Activated CD8-positive, alpha-beta memory T cell treated with anti-CD3 and anti-CD28 coated beads, Interleukin-2, amount 10 ng/mL, durations not matched to agents 7 days and 5 days (primary cell): ENCODE data around the gene SPEF1. TPM values are rescaled to one million over a fixed set of nuclear protein-coding genes. Genes with fewer than 3 reads are reported as not detected.
A peak's percentile ranks its signal among the peaks of the same experiment; 100 is the strongest.
"Not testable (repeated sequence)": the region's sequence is repeated elsewhere in the genome, so short reads cannot be mapped to it uniquely, and the experiment has no call there.

Source experiments
- ATAC-seq: fragments of 150-1000 bp; cut with Tn5 transposase; one replicate; pipeline ENCODE4 v1.10.0; 2021; ENCODE audit warnings: moderate library complexity
- CTCF ChIA-PET: fragments of 350-600 bp; sonication (Branson Sonifier 250); formaldehyde crosslinking; loops from one replicate; lab custom pipeline; 2021; ENCODE audit warnings: antibody characterized with exemption; lab: Charles Lee
- DNase-seq: peaks from one replicate; pipeline ENCODE4 v3.0.0-alpha.2; 2020
- H3K27ac Mint-ChIP-seq: one replicate; pipeline ENCODE4 v1.8.0; 2021; ENCODE audit warnings: mild to moderate bottlenecking, mixed read lengths
- H3K27me3 Mint-ChIP-seq: one replicate; pipeline ENCODE4 v1.8.0; 2021; ENCODE audit warnings: mixed read lengths
- H3K36me3 Mint-ChIP-seq: one replicate; pipeline ENCODE4 v1.8.0; 2021; ENCODE audit warnings: mild to moderate bottlenecking, mixed read lengths
- H3K4me1 Mint-ChIP-seq: one replicate; pipeline ENCODE4 v1.8.0; 2021; ENCODE audit warnings: mixed read lengths
- H3K4me3 Mint-ChIP-seq: one replicate; pipeline ENCODE4 v1.8.0; 2021; ENCODE audit warnings: mild to moderate bottlenecking, moderate library complexity, mixed read lengths
- H3K9me3 Mint-ChIP-seq: one replicate; pipeline ENCODE4 v1.8.0; 2022; ENCODE audit warnings: low read depth, mixed read lengths
- total RNA-seq, 2 experiments: library from RNA; stranded (reverse); gene quantifications; one replicate each; pipeline ENCODE4 v1.2.3, GENCODE V29; 2021

SPEF1 gene
- total RNA-seq, 2 experiments from 2014 or later = 0.18 TPM; not detected in 1

DNA sequence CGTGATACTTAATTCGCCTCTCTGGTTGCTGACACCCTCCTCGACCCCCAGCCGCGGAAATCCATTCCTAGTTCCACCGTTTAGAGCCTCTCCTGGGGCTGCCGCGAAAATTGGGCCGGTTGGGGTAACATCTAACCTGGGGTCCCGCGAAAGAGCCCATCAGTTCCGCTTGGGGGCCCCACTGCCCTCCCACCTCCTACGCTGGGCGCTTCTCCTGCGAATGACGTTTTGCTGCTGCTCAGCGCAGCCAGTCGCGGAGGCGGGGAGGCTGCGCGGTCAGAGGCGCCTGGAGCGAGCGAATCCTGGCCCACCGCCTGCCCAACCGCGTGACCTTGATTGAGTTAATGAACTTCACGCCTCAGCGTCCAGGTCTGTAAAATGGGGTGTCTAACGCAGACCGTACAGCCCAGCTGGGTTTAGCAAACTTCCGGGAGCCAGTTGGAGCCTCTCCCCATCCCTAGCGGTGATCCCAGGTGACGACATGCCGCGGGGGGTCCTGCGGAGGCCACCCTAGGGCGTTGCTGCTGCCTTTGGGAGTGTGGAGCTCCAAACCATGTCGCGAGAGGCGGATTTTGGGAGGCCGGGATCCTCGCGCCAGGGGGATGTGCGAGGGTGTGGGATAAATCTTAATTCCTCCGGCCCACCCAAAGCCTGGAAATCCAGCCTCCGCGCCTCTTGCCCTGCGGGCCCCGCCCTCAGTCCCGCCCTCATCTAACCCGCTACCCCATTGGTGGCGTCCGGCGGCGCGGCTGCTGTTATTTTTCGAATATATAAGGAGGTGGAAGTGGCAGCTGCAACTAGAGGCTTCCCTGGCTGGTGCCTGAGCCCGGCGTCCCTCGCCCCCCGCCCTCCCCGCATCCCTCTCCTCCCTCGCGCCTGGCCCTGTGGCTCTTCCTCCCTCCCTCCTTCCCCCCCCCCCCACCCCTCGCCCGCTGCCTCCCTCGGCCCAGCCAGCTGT is 14.5 kb upstream of the SPEF1 start, which contains the start of gene CDC25B:
Gene CDC25B, plus strand, starts transcription at position 800 of the 958 bp plus-strand sequence. CDS start 222 bp downstream, outside the sequence.
- Mint-ChIP-seq H3K36me3 (peaks cover 40% of the 10 kb centered on the region), H3K4me3 (peak within 1 kb of the TSS; percentile 94), H3K27me3 (no peaks in the 10 kb centered on the region), H3K9me3 (no peaks in the 10 kb centered on the region), H3K4me1 (peaks cover 35% of the 10 kb centered on the region), H3K27ac (peak within 1 kb of the TSS; percentile 95)
- CTCF ChIA-PET = interaction anchor here (1.0 to 2.3 kb wide), 10 partner anchors 8 to 79 kb away, joined by 3 to 51 read pairs (median 4); partner anchors contain the start of genes AP5S1 and CENPB
- DNase-seq = peak; percentile 97
- ATAC-seq = peak; percentile 79

DNA sequence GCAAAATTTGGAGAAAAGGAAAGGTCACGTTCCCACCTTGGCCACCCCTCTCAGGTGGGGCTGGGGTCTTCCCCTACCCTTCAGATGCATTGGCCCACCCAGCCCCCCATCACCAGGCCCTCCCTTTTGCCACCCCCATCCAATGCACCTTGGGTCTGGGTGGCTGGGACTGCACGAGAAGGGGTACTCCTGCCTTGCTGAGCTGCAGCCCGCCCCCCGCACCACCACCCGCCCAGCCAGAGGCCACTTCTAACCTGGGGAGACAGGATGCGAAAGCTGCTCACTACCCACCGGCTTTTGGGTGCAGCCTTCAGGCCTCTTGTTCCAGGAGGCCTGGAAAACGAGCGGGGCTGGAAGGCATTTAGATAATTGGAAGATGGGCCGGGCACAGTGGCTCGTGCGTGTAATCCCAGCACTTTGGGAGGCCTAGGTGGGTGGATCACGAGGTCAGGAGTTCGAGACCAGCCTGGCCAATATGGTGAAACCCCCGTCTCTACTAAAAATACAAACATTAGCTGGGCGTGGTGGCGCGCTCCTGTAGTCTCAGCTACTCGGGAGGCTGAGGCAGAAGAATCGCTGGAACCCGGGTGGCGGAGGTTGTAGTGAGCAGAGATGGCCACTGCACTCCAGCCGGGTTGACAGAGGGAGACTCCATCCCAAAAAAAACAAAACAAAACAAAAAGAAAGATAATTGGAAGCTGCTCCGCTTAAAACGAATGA is 13.6 kb upstream of the SPEF1 start:
- no peak for DNase-seq

DNA sequence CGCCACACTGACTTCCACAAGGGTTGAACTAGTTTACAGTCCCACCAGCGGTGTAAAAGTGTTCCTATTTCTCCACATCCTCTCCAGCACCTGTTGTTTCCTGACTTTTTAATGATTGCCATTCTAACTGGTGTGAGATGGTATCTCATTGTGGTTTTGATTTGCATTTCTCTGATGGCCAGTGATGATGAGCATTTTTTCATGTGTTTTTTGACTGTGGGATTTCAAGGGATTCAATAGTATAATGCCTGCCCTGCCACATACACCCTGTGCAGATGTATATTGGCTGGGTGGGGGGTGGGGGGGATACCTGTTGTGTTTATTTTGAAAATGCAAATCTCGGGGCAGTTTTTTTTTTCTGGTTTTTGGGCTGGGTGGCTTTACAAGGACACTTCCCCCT is 12.9 kb upstream of the SPEF1 start:
- CTCF ChIA-PET = interaction anchor here (1.4 to 2.3 kb wide), 4 partner anchors 16 to 58 kb away, joined by 4 to 51 read pairs (median 10); partner anchors contain the start of gene AP5S1
- not testable (repeated sequence) for H3K9me3 Mint-ChIP-seq, H3K27me3 Mint-ChIP-seq, H3K4me3 Mint-ChIP-seq, ATAC-seq, DNase-seq, H3K27ac Mint-ChIP-seq
- peaks cover 23% of the 10 kb centered on the region for H3K4me1 Mint-ChIP-seq
- H3K36me3 Mint-ChIP-seq = peaks cover 25% of the 10 kb centered on the region

More for the DNA sequence above, 13.6 kb upstream of the SPEF1 start:
- Mint-ChIP-seq H3K4me3 (peak overlapping the region; percentile 94), H3K4me1 (peaks cover 30% of the 10 kb centered on the region), H3K27ac (peak overlapping the region; percentile 95), H3K27me3 (no peaks in the 10 kb centered on the region), H3K9me3 (no peaks in the 10 kb centered on the region), H3K36me3 (peaks cover 31% of the 10 kb centered on the region)
- no peak for ATAC-seq
- CTCF ChIA-PET = interaction anchor here (1.0 to 2.3 kb wide), 9 partner anchors 7 to 61 kb away, joined by 3 to 51 read pairs (median 5); partner anchors contain the start of genes AP5S1 and CENPB

DNA sequence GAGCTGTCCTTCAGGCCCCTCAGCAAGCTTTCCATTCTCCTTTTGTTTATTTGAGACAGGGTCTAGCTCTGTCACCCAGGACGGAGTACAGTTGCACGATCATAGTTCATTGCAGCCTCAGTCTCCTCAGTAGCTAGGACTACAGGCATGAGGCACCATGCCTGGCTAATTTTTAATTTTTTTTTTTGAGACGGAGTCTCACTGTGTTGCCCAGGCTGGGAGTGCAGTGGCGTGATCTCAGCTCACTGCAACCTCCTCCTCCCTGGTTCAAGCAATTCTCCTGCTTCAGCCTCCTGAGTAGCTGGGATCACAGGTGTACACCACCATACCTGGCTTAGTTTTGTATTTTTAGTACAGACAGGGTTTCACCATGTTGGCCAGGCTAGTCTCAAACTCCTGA is 8.0 kb upstream of the SPEF1 start:
- CTCF ChIA-PET = interaction anchor here (2.5 to 7.7 kb wide), 2 partner anchors 22 to 66 kb away, joined by 5 to 65 read pairs; partner anchors contain the start of gene ADISSP
- not testable (repeated sequence) for DNase-seq, H3K9me3 Mint-ChIP-seq, ATAC-seq, H3K4me3 Mint-ChIP-seq, H3K27me3 Mint-ChIP-seq, H3K36me3 Mint-ChIP-seq, H3K27ac Mint-ChIP-seq
- H3K4me1 Mint-ChIP-seq = peaks cover 30% of the 10 kb centered on the region

DNA sequence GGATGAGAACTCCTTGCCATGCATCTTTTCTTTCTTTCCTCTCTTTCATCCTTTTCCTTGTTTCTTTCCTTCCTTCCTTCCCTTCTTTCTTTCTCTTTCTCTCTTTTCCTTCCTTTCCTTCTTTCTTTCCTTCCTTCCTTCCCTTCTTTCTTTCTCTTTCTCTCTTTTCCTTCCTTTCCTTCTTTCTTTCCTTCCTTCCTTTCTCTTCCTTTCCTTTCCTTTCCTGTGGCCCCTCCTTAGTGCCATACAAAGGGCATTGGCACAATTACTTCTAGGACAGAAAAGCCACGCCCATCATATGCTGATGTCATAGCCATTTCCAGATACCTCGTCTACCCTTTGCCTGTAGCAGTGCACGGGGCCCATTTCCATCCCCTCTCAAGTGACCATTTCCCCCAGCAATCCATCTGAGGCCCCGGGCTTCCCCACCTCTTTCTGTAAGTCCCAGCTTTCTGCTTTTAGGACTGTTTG is 7.5 kb upstream of the SPEF1 start:
- no peak overlapping the region for H3K27ac Mint-ChIP-seq
- peaks cover 3% of the 10 kb centered on the region for H3K36me3 Mint-ChIP-seq
- CTCF ChIA-PET = interaction anchor here (1.7 to 7.7 kb wide), 3 partner anchors 7 to 66 kb away, joined by 5 to 65 read pairs (median 7); partner anchors contain the start of genes ADISSP and CDC25B
- peaks cover 29% of the 10 kb centered on the region for H3K4me1 Mint-ChIP-seq
- H3K4me3 Mint-ChIP-seq = peak overlapping the region; percentile 36
- H3K27me3 Mint-ChIP-seq = no peaks in the 10 kb centered on the region
- H3K9me3 Mint-ChIP-seq = no peaks in the 10 kb centered on the region
- ATAC-seq = no peak
- DNase-seq = no peak

DNA sequence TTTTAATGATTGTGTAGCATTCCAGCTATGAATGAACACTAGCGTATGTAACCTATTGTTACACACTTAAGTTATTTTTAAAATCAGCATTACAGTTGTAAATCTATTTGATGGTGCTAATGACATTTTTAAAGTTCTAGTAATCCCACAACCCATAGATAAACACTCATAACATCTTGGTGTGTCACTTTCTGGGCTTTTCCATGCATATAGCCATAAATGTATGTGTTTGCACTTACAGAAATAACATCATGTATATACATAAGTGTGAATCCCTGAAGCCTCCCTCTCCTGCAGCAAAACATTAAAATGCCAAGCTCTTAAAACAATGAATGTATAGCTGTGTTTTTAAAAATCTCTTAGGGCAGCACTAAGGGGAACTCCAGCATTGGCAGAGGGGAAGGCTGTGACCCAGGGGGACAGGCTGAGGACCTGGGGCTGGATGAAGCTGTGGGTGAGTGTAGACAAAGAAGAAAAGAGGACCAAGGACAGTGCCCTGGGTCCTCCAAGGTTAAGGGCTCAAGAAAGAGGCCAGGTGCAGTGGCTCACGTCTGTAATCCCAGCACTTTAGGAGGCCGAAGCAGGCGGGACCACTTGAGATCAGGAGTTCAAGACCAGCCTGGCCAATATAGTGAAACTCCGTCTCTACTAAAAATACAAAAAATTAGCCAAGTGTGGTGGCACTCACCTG is 6.2 kb upstream of the SPEF1 start:
- Mint-ChIP-seq H3K4me1 (peaks cover 34% of the 10 kb centered on the region), H3K27ac (no peak overlapping the region)
- CTCF ChIA-PET = interaction anchor here (0.6 to 7.7 kb wide), 14 partner anchors 8 to 202 kb away, joined by 3 to 65 read pairs (median 4); partner anchors contain the start of genes ADISSP, CDC25B and MAVS

DNA sequence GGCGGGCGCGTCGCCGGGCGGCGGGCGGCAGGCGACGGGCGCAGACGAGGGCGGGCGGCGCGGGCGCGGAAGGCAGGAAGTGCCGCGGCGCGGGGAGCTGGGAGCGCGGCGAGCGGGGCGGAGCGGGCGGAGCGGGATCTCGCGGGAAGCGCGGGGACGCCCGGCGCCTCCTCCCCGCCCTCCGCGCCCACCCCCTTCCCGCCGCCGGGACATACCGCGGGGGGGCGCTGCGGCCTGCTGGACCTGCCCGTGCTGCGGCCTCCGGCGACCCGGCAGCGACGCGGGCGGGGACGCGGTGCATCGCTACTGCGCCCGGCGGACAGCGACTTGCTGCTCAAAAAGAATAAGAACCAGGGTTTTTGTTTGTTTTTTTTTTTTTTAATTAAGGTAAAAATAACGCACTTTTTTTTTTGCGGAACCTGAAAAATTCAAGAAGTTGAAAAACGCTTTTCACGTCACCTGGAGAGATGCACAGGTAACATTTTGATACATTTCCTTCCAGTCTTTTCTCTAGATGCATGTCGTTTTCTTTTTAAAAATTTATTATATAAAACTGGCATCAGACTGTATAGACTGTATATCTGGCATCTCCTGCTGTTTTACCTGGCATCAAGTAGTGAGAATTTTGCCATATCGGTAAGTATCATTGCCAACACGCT is 5.5 kb upstream of the SPEF1 start, which contains the start of gene CENPB:
Gene CENPB, minus strand, starts transcription at position 76 of the 659 bp plus-strand sequence. CDS start 257 bp downstream, outside the sequence.
- Mint-ChIP-seq H3K9me3 (no peaks in the 10 kb centered on the region), H3K27me3 (no peaks in the 10 kb centered on the region), H3K4me1 (peaks cover 34% of the 10 kb centered on the region), H3K36me3 (peaks cover 3% of the 10 kb centered on the region), H3K4me3 (peak within 1 kb of the TSS; percentile 83), H3K27ac (peak within 1 kb of the TSS; percentile 81)
- ATAC-seq (peak; percentile 95), DNase-seq (peak; percentile 91)
- CTCF ChIA-PET = interaction anchor here (0.6 to 7.7 kb wide), 30 partner anchors 8 to 285 kb away, joined by 3 to 65 read pairs (median 4); partner anchors contain the start of genes ADISSP, CDC25B and MAVS

More for the DNA sequence above, 6.2 kb upstream of the SPEF1 start:
- Mint-ChIP-seq H3K27me3 (no peaks in the 10 kb centered on the region), H3K9me3 (no peaks in the 10 kb centered on the region), H3K4me3 (peak overlapping the region; percentile 70), H3K36me3 (peaks cover 3% of the 10 kb centered on the region)
- DNase-seq = no peak
- no peak for ATAC-seq

DNA sequence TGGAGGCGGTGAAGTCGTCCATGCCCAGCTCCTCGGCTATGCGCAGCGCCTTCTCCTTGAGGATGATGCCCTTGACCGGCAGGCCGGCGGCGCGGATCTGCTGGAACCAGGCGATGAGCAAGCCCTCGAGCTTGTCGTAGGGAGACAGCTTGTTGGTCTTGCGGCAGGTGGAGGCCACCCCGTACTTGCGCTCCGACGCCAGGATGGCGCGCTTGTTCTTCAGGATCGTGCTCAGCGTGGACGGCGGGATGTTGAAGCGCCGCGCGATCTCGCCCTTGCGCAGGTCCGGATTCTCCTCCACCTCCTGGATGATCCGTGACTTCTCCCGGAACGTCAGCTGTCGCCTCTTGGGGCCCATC is 4.9 kb upstream of the SPEF1 start:
- peak overlapping the region; percentile 83 for H3K4me3 Mint-ChIP-seq
- CTCF ChIA-PET = interaction anchor here (0.6 to 7.7 kb wide), 23 partner anchors 8 to 285 kb away, joined by 3 to 65 read pairs (median 4); partner anchors contain the start of genes ADISSP and CDC25B
- peaks cover 40% of the 10 kb centered on the region for H3K4me1 Mint-ChIP-seq
- DNase-seq = peak; percentile 65
- peaks cover 3% of the 10 kb centered on the region for H3K36me3 Mint-ChIP-seq
- no peaks in the 10 kb centered on the region for H3K27me3 Mint-ChIP-seq
- peak; percentile 22 for ATAC-seq
- H3K27ac Mint-ChIP-seq = peak overlapping the region; percentile 81
- H3K9me3 Mint-ChIP-seq = no peaks in the 10 kb centered on the region

DNA sequence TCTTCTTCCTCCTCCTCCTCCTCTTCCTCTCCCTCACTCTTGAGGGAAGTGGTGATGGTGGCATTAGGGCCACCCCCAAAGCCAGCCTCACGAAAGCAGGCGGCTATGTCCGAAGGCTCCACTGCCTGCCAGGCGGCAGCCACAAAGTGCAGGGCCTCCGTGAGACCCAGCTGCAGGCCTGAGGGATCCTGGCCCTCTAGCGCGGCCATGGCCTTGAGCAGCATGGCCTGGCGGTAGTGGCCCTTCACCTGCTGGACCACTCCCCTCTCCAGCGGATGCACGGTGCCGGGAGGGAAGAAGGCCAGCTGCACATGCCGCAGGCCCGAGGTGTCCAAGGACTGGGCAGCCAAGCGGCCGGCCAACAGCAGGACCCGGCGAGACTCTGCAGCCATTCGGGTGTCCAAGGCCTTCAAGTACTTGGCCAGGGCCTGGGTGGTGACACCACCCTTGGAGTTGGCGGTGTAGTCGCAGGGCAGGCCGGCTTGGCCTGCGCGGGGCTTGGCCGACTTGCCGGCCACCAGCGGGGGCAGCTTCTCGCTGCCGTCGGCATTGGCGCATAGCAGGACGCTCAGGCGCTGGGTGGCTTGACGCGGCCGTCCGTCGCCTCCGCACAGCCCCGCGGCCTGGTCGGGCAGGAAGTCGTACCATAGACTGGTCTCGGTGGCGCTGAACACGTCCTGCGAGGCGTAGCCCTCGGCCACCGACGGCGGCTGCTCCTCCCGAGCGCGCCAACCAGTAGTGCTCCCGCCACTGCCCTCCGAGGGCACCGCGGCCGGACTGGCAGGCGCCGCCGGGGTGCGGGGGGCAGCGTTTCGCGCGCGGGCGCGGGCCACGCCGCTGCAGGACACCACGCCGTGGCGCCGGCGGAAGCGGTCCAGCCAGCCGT is 4.2 kb upstream of the SPEF1 start:
- ATAC-seq (no peak), DNase-seq (no peak)
- Mint-ChIP-seq H3K9me3 (no peaks in the 10 kb centered on the region), H3K27ac (no peak overlapping the region), H3K4me1 (peaks cover 46% of the 10 kb centered on the region), H3K36me3 (peaks cover 3% of the 10 kb centered on the region), H3K27me3 (peaks cover 3% of the 10 kb centered on the region), H3K4me3 (peak overlapping the region; percentile 83)
- CTCF ChIA-PET = interaction anchor here (1.0 to 7.7 kb wide), 16 partner anchors 7 to 286 kb away, joined by 3 to 65 read pairs (median 4); partner anchors contain the start of genes ADISSP and CDC25B

DNA sequence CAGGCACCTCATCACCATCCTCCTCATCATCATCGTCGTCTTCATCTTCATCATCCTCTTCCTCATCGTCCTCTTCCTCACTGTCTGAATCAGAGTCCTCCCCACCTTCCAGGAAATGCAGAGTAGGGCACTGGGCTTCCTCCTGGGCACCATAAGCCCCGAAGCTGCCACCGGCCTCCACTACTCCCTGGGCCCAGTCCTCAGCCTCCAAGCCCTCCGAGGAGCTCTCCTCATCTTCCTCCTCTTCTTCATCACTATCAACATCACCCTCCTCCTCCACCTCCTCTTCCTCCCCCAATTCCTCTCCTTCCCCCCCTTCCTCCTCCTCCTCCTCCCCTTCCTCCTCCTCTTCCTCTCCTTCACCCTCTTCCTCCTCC is 3.6 kb upstream of the SPEF1 start:
- Mint-ChIP-seq H3K4me3 (peak overlapping the region; percentile 17), H3K36me3 (peaks cover 3% of the 10 kb centered on the region), H3K27ac (no peak overlapping the region), H3K4me1 (peaks cover 48% of the 10 kb centered on the region), H3K27me3 (peaks cover 5% of the 10 kb centered on the region), H3K9me3 (no peaks in the 10 kb centered on the region)
- CTCF ChIA-PET = interaction anchor here (1.2 to 7.7 kb wide), 3 partner anchors 16 to 209 kb away, joined by 4 to 65 read pairs (median 22); partner anchors contain the start of gene ADISSP
- DNase-seq = no peak
- ATAC-seq = no peak
